HepG2 (cell line): ENCODE measurements around the gene ECSIT. TPM values are rescaled to one million over a fixed set of nuclear protein-coding genes. Genes with fewer than 3 reads are reported as not detected.

Experiments
- ADNP ChIP-seq: sonication (generic); formaldehyde crosslinking; IDR thresholded peaks from 2 replicates; pipeline ENCODE4 v1.4.0; 2020; ENCODE audit warnings: missing genetic modification reagents
- ARNT2 ChIP-seq: sonication (generic); formaldehyde crosslinking; IDR thresholded peaks from 2 replicates; pipeline ENCODE4 v1.8.0; 2022; ENCODE audit warnings: mild to moderate bottlenecking, low read depth, missing genetic modification reagents, moderate library complexity
- ARNTL ChIP-seq: sonication (generic); formaldehyde crosslinking; IDR thresholded peaks from 2 replicates; pipeline ENCODE4 v1.4.0; 2020; ENCODE audit warnings: mild to moderate bottlenecking, missing genetic modification reagents
- CC2D1A ChIP-seq: sonication (generic); formaldehyde crosslinking; IDR thresholded peaks from 2 replicates; pipeline ENCODE4 v1.8.1; 2023; ENCODE audit warnings: mild to moderate bottlenecking, missing genetic modification reagents
- EP300 ChIP-seq, 3 experiments: sonication (generic) in 1 of 3; formaldehyde crosslinking in 1 of 3; IDR thresholded peaks; 2 replicates each; pipeline versions ENCODE4 v1.5.1 to v1.6.1; 2011 to 2020; ENCODE audit warnings: low read depth in 2 of 3, low read length in 2 of 3, borderline replicate concordance in 1 of 3, improper control_type of control experiment in 1 of 3, mild to moderate bottlenecking in 1 of 3, missing genetic modification reagents in 1 of 3, moderate library complexity in 1 of 3
- FIP1L1 ChIP-seq: fragments of 200-400 bp; formaldehyde crosslinking; IDR thresholded peaks from 2 replicates; pipeline ENCODE4 v1.6.1; 2018; ENCODE audit warnings: low read depth, mild to moderate bottlenecking, low read length, moderate library complexity, borderline replicate concordance; ENCODE audit not compliant: insufficient read depth
- GABPA ChIP-seq, 2 experiments: IDR thresholded peaks; 2 replicates each; pipeline ENCODE4 v1.6.1; 2011 to 2016; ENCODE audit warnings: low read depth in 2 of 2, low read length in 1 of 2, missing biosample characterization in 1 of 2, missing genetic modification characterization in 1 of 2
- GFI1 ChIP-seq: sonication (generic); formaldehyde crosslinking; IDR thresholded peaks from 2 replicates; pipeline ENCODE4 v1.5.0; 2020; ENCODE audit warnings: missing genetic modification reagents, mild to moderate bottlenecking, borderline replicate concordance
- MEIS2 ChIP-seq: sonication (generic); formaldehyde crosslinking; IDR thresholded peaks from 2 replicates; pipeline ENCODE4 v1.9.0; 2021; ENCODE audit warnings: mild to moderate bottlenecking, missing genetic modification reagents
- NFKBIZ ChIP-seq: IDR thresholded peaks from 2 replicates; pipeline ENCODE4 v1.6.1; 2018; ENCODE audit warnings: missing genetic modification reagents, missing compliant biosample characterization
- POGZ ChIP-seq: sonication (generic); formaldehyde crosslinking; IDR thresholded peaks from 2 replicates; pipeline ENCODE4 v1.4.0; 2020; ENCODE audit warnings: mild to moderate bottlenecking, missing genetic modification reagents
- RELA ChIP-seq: sonication (generic); formaldehyde crosslinking; IDR thresholded peaks from 2 replicates; pipeline ENCODE4 v1.4.0; 2020; ENCODE audit warnings: missing genetic modification reagents
- SMAD3 ChIP-seq: sonication (generic); formaldehyde crosslinking; IDR thresholded peaks from 2 replicates; pipeline ENCODE4 v1.4.0; 2020; ENCODE audit warnings: missing genetic modification reagents
- SMARCE1 ChIP-seq: fragments of 450-650 bp; IDR thresholded peaks from 2 replicates; pipeline ENCODE4 v1.6.1; 2017; ENCODE audit warnings: borderline replicate concordance
- ZNF207 ChIP-seq: fragments of 450-650 bp; IDR thresholded peaks from 2 replicates; pipeline ENCODE4 v1.6.1; 2016; ENCODE audit warnings: antibody characterized with exemption, borderline replicate concordance
- ZNF235 ChIP-seq: sonication (generic); formaldehyde crosslinking; IDR thresholded peaks from 2 replicates; pipeline ENCODE4 v1.8.1; 2023; ENCODE audit warnings: mild to moderate bottlenecking, missing genetic modification reagents, borderline replicate concordance
- ZNF383 ChIP-seq: sonication (generic); formaldehyde crosslinking; IDR thresholded peaks from 2 replicates; pipeline ENCODE4 v1.4.0; 2020; ENCODE audit warnings: missing genetic modification reagents, mild to moderate bottlenecking, borderline replicate concordance
- ZNF446 ChIP-seq: sonication (generic); formaldehyde crosslinking; IDR thresholded peaks from 2 replicates; pipeline ENCODE4 v1.5.0; 2020; ENCODE audit warnings: mild to moderate bottlenecking, missing genetic modification reagents
- ZNF570 ChIP-seq: sonication (generic); formaldehyde crosslinking; IDR thresholded peaks from 2 replicates; pipeline ENCODE4 v1.4.0; 2020; ENCODE audit warnings: mild to moderate bottlenecking, missing genetic modification reagents, borderline replicate concordance
- ZNF577 ChIP-seq: sonication (generic); formaldehyde crosslinking; IDR thresholded peaks from 2 replicates; pipeline ENCODE4 v1.4.0; 2020; ENCODE audit warnings: mild to moderate bottlenecking, low read depth, missing genetic modification reagents, borderline replicate concordance
- ZNF597 ChIP-seq: sonication (generic); formaldehyde crosslinking; IDR thresholded peaks from 2 replicates; pipeline ENCODE4 v1.5.0; 2020; ENCODE audit warnings: missing genetic modification reagents
- ZNF615 ChIP-seq: sonication (generic); formaldehyde crosslinking; IDR thresholded peaks from 2 replicates; pipeline ENCODE4 v1.5.0; 2020; ENCODE audit warnings: mild to moderate bottlenecking, missing genetic modification reagents, borderline replicate concordance
- ZNF687 ChIP-seq: sonication (generic); formaldehyde crosslinking; IDR thresholded peaks from 2 replicates; pipeline ENCODE4 v1.5.1; 2020; ENCODE audit warnings: mild to moderate bottlenecking, missing genetic modification reagents, moderate library complexity
- polyA plus RNA-seq, 8 experiments: library from polyadenylated mRNA; depleted of rRNA in 3 of 8; stranded (reverse) in 7 of 8; unstranded in 1 of 8; fragments of >200 nt; fragmentation: Illumina TruSeq in 4 of 8; extraction: Trizol in 4 of 8; gene quantifications; 2 replicates each; pipeline versions ENCODE4 v1.2.1 to v1.2.3, GENCODE V29; 2011 to 2016; ENCODE audit warnings: low read depth in 4 of 8, missing spikeins in 1 of 8, mixed read lengths in 1 of 8; ENCODE audit not compliant: insufficient read depth in 1 of 8
- total RNA-seq, 5 experiments: library from RNA; depleted of rRNA; stranded (reverse); fragments of >200 nt; fragmentation: Illumina TruSeq; extraction: Trizol; gene quantifications; 2 replicates each; pipeline ENCODE4 v1.2.3, GENCODE V29; 2016; ENCODE audit warnings: low read depth in 1 of 5
- TF ChIP-seq, protein P1 (sequence below): sonication (generic); formaldehyde crosslinking; IDR thresholded peaks from 2 replicates; pipeline ENCODE4 v1.5.0; 2020; ENCODE audit warnings: missing genetic modification reagents, mild to moderate bottlenecking, borderline replicate concordance
- TF ChIP-seq, protein P2 (sequence below): IDR thresholded peaks from 2 replicates; pipeline ENCODE4 v1.6.1; 2016; ENCODE audit warnings: mild to moderate bottlenecking, missing biosample characterization, missing genetic modification reagents

Gene ECSIT
- total and polyA plus RNA-seq, 2 of the 13 experiments (the other 11 are each of a cell fraction or from before 2014, with no cell fraction given): 36.4 to 62.3 TPM

GRCh38 chr19:11530432-11530831 is 1.5 kb upstream of the ECSIT start (continued):
- TF ChIP-seq ZNF597 (CRISPR knock-in tag) (no peak), POGZ (CRISPR knock-in tag) (0 out of 2 replicates have a peak, but pooled peaks have one; percentile 36), FIP1L1 (no peak), ZNF207 (no peak), ZNF577 (CRISPR knock-in tag) (no peak), EP300 (IDR thresholded peaks at IDR 0.05; ENCODE audit: low read depth in 2 of 2, low read length in 2 of 2) (no peak), EP300 (CRISPR knock-in tag; IDR thresholded peaks at IDR 0.05; ENCODE audit: borderline replicate concordance) (no peak), ZNF687 (CRISPR knock-in tag) (peak; percentile 86), SMAD3 (peak; percentile 49; the same call in 1 of the 2 replicates), ARNTL (CRISPR knock-in tag) (peak; percentile 95), ARNT2 (CRISPR knock-in tag) (0 out of 2 replicates have a peak, but pooled peaks have one; percentile 60), SMARCE1 (no peak), ZNF446 (CRISPR knock-in tag) (no peak), GABPA (IDR thresholded peaks at IDR 0.05; ENCODE audit: low read depth, low read length) (no peak), GABPA (CRISPR knock-in tag; IDR thresholded peaks at IDR 0.05; ENCODE audit: low read depth) (no peak), ZNF615 (CRISPR knock-in tag) (no peak), MEIS2 (peak; percentile 90), ZNF383 (no peak), ZNF235 (CRISPR knock-in tag) (no peak), NFKBIZ (CRISPR knock-in tag) (0 out of 2 replicates have a peak, but pooled peaks have one; percentile 30), ADNP (CRISPR knock-in tag) (no peak), GFI1 (CRISPR knock-in tag) (no peak), ZNF570 (CRISPR knock-in tag) (no peak), CC2D1A (CRISPR knock-in tag) (no peak), RELA (CRISPR knock-in tag) (no peak)
- TF ChIP-seq, protein P1, sequence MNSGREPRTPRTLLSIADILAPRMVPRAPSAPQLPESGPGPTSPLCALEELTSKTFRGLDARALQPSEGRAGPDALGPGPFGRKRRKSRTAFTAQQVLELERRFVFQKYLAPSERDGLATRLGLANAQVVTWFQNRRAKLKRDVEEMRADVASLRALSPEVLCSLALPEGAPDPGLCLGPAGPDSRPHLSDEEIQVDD (CRISPR knock-in tag): no peak
- TF ChIP-seq, protein P2, sequence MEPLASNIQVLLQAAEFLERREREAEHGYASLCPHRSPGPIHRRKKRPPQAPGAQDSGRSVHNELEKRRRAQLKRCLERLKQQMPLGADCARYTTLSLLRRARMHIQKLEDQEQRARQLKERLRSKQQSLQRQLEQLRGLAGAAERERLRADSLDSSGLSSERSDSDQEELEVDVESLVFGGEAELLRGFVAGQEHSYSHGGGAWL (CRISPR knock-in tag): peak; percentile 94; the same call in 1 of the 2 replicates
